OCI-LY7 (cell line): ENCODE results near the gene SEC23IP.

Experiments used
- CTCF ChIP-seq: fragments of 200-600 bp; sonication (generic); conservative IDR thresholded peaks from 2 replicates; pipeline ENCODE4 v1.5.1; 2014; ENCODE audit warnings: mild to moderate bottlenecking, antibody characterized with exemption, low read length, moderate library complexity, mixed read lengths
- EZH2phosphoT487 ChIP-seq: fragments of 200-600 bp; sonication (generic); IDR thresholded peaks from 2 replicates; pipeline ENCODE4 v1.6.1; 2018; ENCODE audit warnings: low read depth, borderline replicate concordance, mild to moderate bottlenecking, mixed run types, antibody characterized with exemption, low read length, moderate library complexity, mixed read lengths

GRCh38 chr10:119859420-119860258, 32.9 kb upstream of the SEC23IP start:
- TF ChIP-seq CTCF, result peak; percentile 95
- no peak for TF ChIP-seq EZH2phosphoT487
